ENCODE data around the gene EPHB2.

The EPHB2 gene

DNA sequence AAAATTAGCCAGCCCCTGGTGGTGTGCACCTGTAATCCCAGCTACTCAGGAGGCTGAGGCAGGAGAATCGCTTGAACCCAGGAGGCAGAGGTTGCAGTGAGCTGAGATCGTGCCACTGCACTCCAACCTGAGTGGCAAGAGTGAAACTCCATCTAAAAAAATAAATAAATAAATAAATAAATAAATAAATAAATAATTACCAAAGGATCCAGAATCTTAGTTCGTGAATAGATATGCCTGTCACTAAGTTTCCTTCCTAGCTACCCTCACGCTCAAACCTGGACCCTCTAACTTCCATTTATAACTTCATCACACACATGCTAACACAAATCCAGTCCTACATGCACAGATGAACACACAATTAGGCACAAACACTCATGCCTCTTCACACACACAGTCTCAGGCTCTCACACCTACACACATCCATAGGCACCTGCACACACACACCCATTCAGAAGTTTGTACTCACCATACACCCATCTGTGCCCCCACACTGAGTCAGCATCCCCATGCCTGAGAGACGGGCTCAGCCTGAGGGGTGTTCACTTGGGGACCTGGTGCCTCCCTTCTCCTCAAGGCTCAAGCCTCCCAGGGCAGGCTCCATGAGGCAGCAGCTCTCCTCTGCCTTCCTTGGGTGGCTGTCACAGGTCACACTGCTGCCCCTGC, 200.5 kb downstream of the EPHB2 start:
- TF ChIP-seq SIN3A (IDR thresholded peaks at IDR 0.05; ENCODE audit: borderline replicate concordance, insufficient read depth, low read length) (no peak), FOXP2 (optimal IDR thresholded peaks at IDR 0.05; ENCODE audit: borderline replicate concordance, extremely low read depth, extremely low read length, insufficient read depth) (no peak), POLR2AphosphoS5 (IDR thresholded peaks at IDR 0.05; ENCODE audit: low read depth, low read length) (no peak), TAF1 (IDR thresholded peaks at IDR 0.05; ENCODE audit: borderline replicate concordance, insufficient read depth, low read length) (no peak)
- TF ChIP-seq, protein P1, sequence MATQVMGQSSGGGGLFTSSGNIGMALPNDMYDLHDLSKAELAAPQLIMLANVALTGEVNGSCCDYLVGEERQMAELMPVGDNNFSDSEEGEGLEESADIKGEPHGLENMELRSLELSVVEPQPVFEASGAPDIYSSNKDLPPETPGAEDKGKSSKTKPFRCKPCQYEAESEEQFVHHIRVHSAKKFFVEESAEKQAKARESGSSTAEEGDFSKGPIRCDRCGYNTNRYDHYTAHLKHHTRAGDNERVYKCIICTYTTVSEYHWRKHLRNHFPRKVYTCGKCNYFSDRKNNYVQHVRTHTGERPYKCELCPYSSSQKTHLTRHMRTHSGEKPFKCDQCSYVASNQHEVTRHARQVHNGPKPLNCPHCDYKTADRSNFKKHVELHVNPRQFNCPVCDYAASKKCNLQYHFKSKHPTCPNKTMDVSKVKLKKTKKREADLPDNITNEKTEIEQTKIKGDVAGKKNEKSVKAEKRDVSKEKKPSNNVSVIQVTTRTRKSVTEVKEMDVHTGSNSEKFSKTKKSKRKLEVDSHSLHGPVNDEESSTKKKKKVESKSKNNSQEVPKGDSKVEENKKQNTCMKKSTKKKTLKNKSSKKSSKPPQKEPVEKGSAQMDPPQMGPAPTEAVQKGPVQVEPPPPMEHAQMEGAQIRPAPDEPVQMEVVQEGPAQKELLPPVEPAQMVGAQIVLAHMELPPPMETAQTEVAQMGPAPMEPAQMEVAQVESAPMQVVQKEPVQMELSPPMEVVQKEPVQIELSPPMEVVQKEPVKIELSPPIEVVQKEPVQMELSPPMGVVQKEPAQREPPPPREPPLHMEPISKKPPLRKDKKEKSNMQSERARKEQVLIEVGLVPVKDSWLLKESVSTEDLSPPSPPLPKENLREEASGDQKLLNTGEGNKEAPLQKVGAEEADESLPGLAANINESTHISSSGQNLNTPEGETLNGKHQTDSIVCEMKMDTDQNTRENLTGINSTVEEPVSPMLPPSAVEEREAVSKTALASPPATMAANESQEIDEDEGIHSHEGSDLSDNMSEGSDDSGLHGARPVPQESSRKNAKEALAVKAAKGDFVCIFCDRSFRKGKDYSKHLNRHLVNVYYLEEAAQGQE (IDR thresholded peaks at IDR 0.05; ENCODE audit: insufficient read depth in 1 of 2, low read depth in 2 of 2, low read length in 2 of 2), result no peak

DNA sequence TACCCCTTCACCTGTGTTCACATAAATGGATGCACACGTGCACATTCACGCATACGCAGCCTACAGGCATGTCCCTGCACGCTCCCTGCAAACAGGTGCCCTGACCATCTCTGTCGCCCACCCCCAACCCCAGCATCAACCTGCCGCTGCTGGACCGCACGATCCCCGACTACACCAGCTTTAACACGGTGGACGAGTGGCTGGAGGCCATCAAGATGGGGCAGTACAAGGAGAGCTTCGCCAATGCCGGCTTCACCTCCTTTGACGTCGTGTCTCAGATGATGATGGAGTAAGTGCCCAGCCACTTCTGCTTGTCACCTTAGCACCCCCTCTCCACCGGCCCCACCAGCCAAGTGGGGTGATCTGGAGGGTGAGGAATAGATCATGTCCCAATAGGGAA, 201.7 kb downstream of the EPHB2 start:
- TF ChIP-seq POLR2AphosphoS5 (IDR thresholded peaks at IDR 0.05; ENCODE audit: low read depth, low read length), result no peak
- no peak for TF ChIP-seq FOXP2 (optimal IDR thresholded peaks at IDR 0.05; ENCODE audit: borderline replicate concordance, extremely low read depth, extremely low read length, insufficient read depth)
- no peak for TF ChIP-seq TAF1 (IDR thresholded peaks at IDR 0.05; ENCODE audit: borderline replicate concordance, insufficient read depth, low read length)
- TF ChIP-seq, protein P1 (IDR thresholded peaks at IDR 0.05; ENCODE audit: insufficient read depth in 1 of 2, low read depth in 2 of 2, low read length in 2 of 2), result no peak
- no peak for TF ChIP-seq SIN3A (IDR thresholded peaks at IDR 0.05; ENCODE audit: borderline replicate concordance, insufficient read depth, low read length)

DNA sequence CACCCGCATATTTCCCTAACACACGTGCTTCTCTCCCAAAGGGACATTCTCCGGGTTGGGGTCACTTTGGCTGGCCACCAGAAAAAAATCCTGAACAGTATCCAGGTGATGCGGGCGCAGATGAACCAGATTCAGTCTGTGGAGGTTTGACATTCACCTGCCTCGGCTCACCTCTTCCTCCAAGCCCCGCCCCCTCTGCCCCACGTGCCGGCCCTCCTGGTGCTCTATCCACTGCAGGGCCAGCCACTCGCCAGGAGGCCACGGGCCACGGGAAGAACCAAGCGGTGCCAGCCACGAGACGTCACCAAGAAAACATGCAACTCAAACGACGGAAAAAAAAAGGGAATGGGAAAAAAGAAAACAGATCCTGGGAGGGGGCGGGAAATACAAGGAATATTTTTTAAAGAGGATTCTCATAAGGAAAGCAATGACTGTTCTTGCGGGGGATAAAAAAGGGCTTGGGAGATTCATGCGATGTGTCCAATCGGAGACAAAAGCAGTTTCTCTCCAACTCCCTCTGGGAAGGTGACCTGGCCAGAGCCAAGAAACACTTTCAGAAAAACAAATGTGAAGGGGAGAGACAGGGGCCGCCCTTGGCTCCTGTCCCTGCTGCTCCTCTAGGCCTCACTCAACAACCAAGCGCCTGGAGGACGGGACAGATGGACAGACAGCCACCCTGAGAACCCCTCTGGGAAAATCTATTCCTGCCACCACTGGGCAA, 202.9 kb downstream of the EPHB2 start:
- TF ChIP-seq FOXP2 (optimal IDR thresholded peaks at IDR 0.05; ENCODE audit: borderline replicate concordance, extremely low read depth, extremely low read length, insufficient read depth) (no peak), POLR2AphosphoS5 (IDR thresholded peaks at IDR 0.05; ENCODE audit: low read depth, low read length) (no peak), TAF1 (IDR thresholded peaks at IDR 0.05; ENCODE audit: borderline replicate concordance, insufficient read depth, low read length) (no peak), SIN3A (IDR thresholded peaks at IDR 0.05; ENCODE audit: borderline replicate concordance, insufficient read depth, low read length) (no peak)
- TF ChIP-seq, protein P1 (IDR thresholded peaks at IDR 0.05; ENCODE audit: insufficient read depth in 1 of 2, low read depth in 2 of 2, low read length in 2 of 2), result no peak

GRCh38 chr1:22914156-22914555, 203.5 kb downstream of the EPHB2 start:
- TF ChIP-seq POLR2AphosphoS5 (IDR thresholded peaks at IDR 0.05; ENCODE audit: low read depth, low read length), result no peak
- TF ChIP-seq FOXP2 (optimal IDR thresholded peaks at IDR 0.05; ENCODE audit: borderline replicate concordance, extremely low read depth, extremely low read length, insufficient read depth), result no peak
- no peak for TF ChIP-seq TAF1 (IDR thresholded peaks at IDR 0.05; ENCODE audit: borderline replicate concordance, insufficient read depth, low read length)
- no peak for TF ChIP-seq SIN3A (IDR thresholded peaks at IDR 0.05; ENCODE audit: borderline replicate concordance, insufficient read depth, low read length)
- TF ChIP-seq, protein P1 (IDR thresholded peaks at IDR 0.05; ENCODE audit: insufficient read depth in 1 of 2, low read depth in 2 of 2, low read length in 2 of 2), result no peak

Measured in PFSK-1 (cell line).